ENCODE data around the gene TNRC6C.

- TF ChIP-seq CTCF (IDR thresholded peaks at IDR 0.05), result no peak
- TF ChIP-seq POLR2A (IDR thresholded peaks at IDR 0.05), result no peak
- TF ChIP-seq POLR2AphosphoS5 (IDR thresholded peaks at IDR 0.05), result no peak
- no peak for TF ChIP-seq EP300 (IDR thresholded peaks at IDR 0.05)
Measured at GRCh38 chr17:78106211-78106610, 147.7 kb downstream of the TNRC6C start.

Data from sigmoid colon (tissue), 4 donors.